Measurements from ENCODE around the gene CRISP2. TPM values are rescaled to one million over a fixed set of nuclear protein-coding genes. Genes with fewer than 3 reads are reported as not detected.
A peak's percentile ranks its signal among the peaks of the same experiment; 100 is the strongest.

Gene CRISP2
- total and polyA plus RNA-seq, 9 of the 15 experiments (the other 6 are each of a cell fraction or from before 2014, with no cell fraction given) = not detected

DNA sequence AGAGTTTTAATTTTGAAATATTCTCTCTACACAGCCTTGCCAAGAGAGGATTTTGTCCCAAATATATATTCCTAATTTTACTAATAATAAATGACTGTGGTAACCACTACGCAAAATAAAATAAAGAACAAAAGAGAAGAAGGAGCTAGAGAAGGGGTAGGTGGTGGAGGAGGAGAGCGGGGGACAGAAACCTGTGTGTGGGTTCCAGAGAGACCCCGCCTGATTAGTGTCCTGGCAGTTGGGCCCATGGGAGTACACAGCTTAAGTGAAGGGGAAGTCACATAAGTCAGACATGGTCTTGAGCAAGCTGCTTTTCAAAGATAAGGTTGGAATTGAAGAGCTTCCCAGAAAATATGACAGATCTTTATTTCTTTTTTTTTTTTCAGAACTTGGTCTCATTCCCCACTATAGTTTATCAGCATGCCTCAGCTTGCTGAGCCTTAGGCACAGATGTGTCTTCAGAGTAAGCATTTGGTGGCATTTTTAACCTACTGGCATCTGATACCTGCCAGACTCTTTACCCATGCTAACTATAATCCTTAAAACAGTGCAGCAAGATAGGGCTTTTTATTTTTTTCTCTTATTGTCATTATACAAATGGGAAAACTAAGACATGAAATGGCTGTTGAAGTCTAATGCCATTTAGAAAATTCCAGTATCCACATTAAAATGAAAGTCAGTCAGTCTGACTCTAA lies 67.1 kb downstream of the CRISP2 start (continued):
- TF ChIP-seq ZNF699 (CRISPR knock-in tag; IDR thresholded peaks at IDR 0.05; ENCODE audit: insufficient replicate concordance) (no peak), TFAM (CRISPR knock-in tag; conservative IDR thresholded peaks at IDR 0.05) (no peak), CREB1 (IDR thresholded peaks at IDR 0.05) (peak; percentile 78; the same call in 1 of the 2 replicates), CREB1 (CRISPR knock-in tag; IDR thresholded peaks at IDR 0.05) (no peak), ZNF589 (CRISPR knock-in tag; IDR thresholded peaks at IDR 0.05; ENCODE audit: low read depth) (peak; percentile 96), ZNF3 (CRISPR knock-in tag; IDR thresholded peaks at IDR 0.05) (0 out of 2 replicates have a peak, but pooled peaks have one; percentile 7), ZKSCAN1 (IDR thresholded peaks at IDR 0.05; ENCODE audit: low read depth, low read length) (peak; percentile 59; the same call in 1 of the 2 replicates), ZNF507 (tag; conservative IDR thresholded peaks at IDR 0.05) (no peak), TOE1 (IDR thresholded peaks at IDR 0.05; ENCODE audit: borderline replicate concordance) (0 out of 2 replicates have a peak, but pooled peaks have one; percentile 53), TOE1 (CRISPR knock-in tag; IDR thresholded peaks at IDR 0.05; ENCODE audit: borderline replicate concordance, low read depth) (no peak), FOXJ3 (CRISPR knock-in tag; IDR thresholded peaks at IDR 0.05) (no peak), ETV5 (CRISPR knock-in tag; IDR thresholded peaks at IDR 0.05; ENCODE audit: low read depth) (peak; percentile 85; the same call in 1 of the 2 replicates), MYC (IDR thresholded peaks at IDR 0.05; ENCODE audit: low read depth, low read length) (peak; percentile 56; the same call in 1 of the 2 replicates), MYC (CRISPR knock-in tag; IDR thresholded peaks at IDR 0.05; ENCODE audit: borderline replicate concordance, low read depth) (no peak), CC2D1A (IDR thresholded peaks at IDR 0.05) (peak; percentile 99), ZNF174 (CRISPR knock-in tag; IDR thresholded peaks at IDR 0.05) (no peak), NRF1 (conservative IDR thresholded peaks at IDR 0.05 in 1 of 2, IDR thresholded peaks at IDR 0.05 in 1 of 2) (no peak), RB1 (IDR thresholded peaks at IDR 0.05; ENCODE audit: low read depth) (no peak; the same call in 1 of the 2 replicates), FOXK2 (conservative IDR thresholded peaks at IDR 0.05 in 1 of 2, IDR thresholded peaks at IDR 0.05 in 1 of 2; ENCODE audit: low read depth in 2 of 2) (peak; percentile 85 to 88), POLR2AphosphoS2 (IDR thresholded peaks at IDR 0.05; ENCODE audit: low read length) (no peak), JUND (IDR thresholded peaks at IDR 0.05; ENCODE audit: borderline replicate concordance, low read depth, low read length) (peak; percentile 85), JUND (tag; IDR thresholded peaks at IDR 0.05; ENCODE audit: borderline replicate concordance, low read depth, low read length) (peak; percentile 82; the same call in 2 of the 3 replicates), ZNF134 (CRISPR knock-in tag; conservative IDR thresholded peaks at IDR 0.05) (peak; percentile 76), U2AF1 (optimal IDR thresholded peaks at IDR 0.05; ENCODE audit: low read depth, low read length) (no peak), BDP1 (IDR thresholded peaks at IDR 0.05; ENCODE audit: insufficient read depth, insufficient read length) (no peak), ATF1 (CRISPR knock-in tag; IDR thresholded peaks at IDR 0.05) (no peak), ATF1 (tag; IDR thresholded peaks at IDR 0.05) (peak; percentile 77), BACH1 (tag; IDR thresholded peaks at IDR 0.05) (peak; percentile 70)
- TF ChIP-seq, protein P1, sequence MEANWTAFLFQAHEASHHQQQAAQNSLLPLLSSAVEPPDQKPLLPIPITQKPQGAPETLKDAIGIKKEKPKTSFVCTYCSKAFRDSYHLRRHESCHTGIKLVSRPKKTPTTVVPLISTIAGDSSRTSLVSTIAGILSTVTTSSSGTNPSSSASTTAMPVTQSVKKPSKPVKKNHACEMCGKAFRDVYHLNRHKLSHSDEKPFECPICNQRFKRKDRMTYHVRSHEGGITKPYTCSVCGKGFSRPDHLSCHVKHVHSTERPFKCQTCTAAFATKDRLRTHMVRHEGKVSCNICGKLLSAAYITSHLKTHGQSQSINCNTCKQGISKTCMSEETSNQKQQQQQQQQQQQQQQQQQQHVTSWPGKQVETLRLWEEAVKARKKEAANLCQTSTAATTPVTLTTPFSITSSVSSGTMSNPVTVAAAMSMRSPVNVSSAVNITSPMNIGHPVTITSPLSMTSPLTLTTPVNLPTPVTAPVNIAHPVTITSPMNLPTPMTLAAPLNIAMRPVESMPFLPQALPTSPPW (CRISPR knock-in tag; IDR thresholded peaks at IDR 0.05) = peak; percentile 86
- TF ChIP-seq, protein P2, sequence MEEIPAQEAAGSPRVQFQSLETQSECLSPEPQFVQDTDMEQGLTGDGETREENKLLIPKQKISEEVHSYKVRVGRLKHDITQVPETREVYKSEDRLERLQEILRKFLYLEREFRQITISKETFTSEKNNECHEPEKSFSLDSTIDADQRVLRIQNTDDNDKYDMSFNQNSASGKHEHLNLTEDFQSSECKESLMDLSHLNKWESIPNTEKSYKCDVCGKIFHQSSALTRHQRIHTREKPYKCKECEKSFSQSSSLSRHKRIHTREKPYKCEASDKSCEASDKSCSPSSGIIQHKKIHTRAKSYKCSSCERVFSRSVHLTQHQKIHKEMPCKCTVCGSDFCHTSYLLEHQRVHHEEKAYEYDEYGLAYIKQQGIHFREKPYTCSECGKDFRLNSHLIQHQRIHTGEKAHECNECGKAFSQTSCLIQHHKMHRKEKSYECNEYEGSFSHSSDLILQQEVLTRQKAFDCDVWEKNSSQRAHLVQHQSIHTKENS (CRISPR knock-in tag; IDR thresholded peaks at IDR 0.05) = no peak
